Fibroblast of the conjunctiva (primary cell): ENCODE data around the gene CREM.
"Not testable (repeated sequence)": the region's sequence is repeated elsewhere in the genome, so short reads cannot be mapped to it uniquely, and the experiment has no call there.

ENCODE experiments used
- DNase-seq: peaks from one replicate; pipeline ENCODE4 v3.0.0-alpha.2; 2010; ENCODE audit warnings: low read depth

Gene CREM

DNA sequence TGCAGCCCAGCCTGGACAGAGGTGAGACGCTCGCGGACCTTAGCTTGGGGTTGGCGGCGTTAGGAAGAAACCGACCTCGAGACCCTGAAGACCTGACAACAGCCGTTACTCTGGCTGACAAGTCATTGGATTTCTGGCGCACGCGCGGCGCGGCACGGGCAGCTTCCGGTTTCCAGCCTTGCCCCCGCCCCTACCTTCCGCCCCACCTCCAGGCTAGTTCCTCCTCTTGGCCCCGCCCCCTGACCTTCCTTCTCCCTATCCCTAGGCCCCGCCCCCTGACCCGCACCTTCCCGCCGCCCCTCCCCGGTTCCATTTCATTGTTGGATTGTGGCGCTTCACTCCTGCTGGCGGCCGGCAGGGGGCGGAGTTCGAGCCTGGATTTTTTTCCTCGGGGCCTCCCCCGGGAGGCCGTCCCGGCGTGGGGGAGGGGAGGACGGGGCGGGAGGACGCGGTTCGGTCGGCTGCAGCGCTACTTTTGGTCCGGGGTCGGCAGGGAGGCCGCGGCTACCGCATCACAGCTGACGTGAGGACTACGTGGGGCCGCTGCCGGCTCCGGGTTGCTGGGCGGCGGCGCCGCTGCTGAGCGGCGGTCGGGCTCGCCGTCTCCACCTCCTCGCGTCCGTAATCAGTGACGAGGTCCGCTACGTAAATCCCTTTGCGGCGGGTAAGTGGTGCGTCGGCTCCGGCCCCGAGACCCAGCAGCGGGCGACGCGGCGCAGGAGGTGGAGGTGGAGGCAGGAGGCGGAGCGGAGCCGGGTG is at the start of gene CREM:
TSS of gene CREM (plus strand) at position 317 of the 759 bp plus-strand sequence. CDS start 10,990 bp downstream, outside the sequence.
- DNase-seq: peak; percentile 94

DNA sequence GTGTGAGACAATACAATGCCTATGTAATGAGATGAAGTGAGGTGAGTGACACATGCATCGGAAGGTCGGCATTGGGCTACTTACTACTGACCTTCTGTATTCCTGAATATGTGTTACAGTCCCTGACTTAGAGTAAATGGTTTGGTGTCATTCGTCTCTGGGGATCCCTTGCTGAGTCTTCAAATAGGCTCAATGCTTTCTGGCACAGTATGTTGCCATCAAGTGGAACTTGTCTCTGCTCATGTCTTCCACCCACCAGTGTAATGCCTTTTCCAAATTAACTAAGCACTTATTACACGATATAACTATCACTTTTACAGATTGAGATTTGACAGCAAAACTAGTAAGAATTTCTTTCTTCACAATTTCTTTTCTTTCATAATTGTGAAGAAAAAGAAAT is 47.4 kb upstream of the CREM start:
- DNase-seq: no peak

DNA sequence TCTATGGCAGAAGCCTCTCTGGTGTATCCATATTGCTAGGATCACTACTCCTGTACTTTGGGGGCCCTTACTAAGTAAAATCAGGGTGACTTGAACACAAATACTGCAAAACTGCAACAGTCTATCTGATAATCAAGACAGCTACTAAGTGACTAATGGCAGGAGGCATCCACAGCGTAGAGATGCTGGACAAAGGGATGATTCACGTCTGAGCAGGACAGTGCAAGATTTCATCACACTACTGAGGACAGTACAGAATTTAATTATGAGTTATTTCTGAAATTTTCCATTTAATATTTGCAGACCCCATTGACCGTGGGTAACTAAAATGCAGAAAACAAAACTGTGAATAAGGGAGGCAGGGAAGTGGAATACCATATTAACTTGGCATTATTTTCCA is 46.9 kb upstream of the CREM start:
- peak; percentile 58 for DNase-seq

DNA sequence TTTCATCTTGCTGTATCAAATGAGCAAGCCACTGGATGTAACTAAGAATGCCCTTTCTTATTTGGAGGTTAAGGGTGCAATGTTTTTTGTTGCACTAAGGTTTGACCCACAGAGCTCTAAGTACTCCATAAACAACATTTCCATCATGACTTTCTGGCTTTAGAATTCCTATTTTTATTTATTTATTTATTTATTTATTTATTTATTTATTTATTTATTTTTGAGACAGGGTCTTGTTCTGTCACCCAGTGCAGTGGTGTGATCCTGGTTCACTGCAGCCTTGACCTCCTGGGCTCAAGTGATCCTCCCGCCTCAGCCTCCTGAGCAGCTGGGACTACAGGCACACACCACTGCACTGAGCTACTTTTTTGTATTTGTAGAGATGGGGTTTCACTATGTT is 46.4 kb upstream of the CREM start:
- not testable (repeated sequence) for DNase-seq

DNA sequence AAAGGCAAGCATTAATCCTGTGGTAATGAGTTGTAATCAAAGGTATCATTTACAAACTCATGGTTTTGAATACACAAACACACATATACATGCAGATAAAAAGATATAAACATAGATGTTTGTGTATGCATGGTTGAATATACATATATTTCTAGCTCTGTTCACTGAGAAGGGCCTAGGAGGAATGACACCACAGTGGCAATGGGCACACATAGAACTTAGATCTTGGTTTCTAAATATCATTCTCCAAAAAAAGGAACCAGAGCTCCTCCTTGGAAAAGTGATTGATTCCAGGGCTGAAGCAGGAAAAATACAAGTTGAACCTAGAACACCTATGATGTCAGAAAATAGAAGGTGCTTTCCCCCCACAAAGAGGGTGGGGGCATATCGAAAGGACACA is 43.4 kb upstream of the CREM start:
- DNase-seq: no peak

DNA sequence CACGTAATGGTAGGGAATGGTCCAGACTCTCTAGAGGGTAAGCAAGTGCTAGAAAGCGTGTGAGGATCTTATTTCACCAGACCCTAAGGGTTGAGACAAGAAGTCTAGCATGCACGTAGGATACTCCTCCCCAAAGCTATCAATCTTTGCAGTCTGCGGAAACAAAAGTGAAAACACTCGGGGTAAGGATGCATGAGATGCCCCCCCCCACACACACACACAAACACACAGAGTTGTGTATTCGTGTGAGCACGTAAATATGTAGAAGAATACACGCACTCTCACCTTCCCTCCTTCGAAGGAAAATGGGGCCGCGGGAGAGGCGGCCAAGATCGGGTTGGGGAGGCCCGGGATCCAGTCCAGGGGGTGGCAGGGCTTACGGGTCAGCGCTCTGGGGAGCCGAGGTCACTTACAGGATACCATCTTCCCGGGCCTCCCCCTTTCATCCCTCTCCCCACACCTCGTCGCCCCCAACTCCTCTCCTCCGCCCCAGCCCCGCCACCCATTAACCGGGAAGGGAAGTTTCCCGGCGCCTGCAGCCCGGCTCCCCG is 37.0 kb upstream of the CREM start:
- DNase-seq: no peak

DNA sequence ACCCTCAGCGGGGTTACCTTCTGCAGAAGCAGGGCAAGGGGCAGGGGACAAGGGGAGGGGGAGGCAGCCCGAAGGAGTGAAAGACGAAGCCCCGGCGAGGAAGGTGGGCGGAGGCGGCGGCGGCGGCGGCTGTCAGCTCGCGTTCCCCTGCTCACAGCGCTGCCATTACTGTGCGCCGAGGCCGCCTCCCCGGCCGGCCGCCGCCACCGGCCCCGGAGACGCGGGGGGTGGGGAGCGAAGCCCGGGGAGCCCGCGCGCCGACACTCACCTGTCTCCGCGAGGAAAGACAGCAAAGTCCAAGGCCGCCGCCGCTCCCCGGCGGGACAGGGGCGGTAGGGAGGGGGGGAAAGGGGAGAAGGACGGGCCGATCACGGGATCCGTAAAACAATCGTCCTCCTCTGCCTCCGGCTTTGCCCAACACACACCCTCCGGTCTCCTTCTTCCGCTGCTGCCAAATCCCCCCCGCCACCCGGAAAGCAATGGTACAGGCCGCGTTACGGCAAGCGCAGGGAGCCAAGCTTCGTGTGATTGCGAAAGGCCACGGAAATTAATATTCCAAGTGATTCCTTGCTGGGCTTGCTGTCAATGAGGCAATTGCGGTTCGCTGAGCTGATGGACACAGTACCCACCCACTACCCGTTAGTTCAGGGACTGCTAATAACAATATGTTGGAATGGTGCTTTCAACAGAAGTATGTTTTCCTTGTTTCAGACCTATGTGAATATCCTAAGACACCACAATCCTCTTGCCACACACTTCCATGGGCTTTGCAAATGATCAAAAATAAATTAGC is 36.3 kb upstream of the CREM start, which contains the start of gene CUL2:
TSS of gene CUL2 (minus strand) at position 180 of the 793 bp plus-strand sequence. CDS start 19,024 bp downstream, outside the sequence.
- DNase-seq: peak; percentile 86

DNA sequence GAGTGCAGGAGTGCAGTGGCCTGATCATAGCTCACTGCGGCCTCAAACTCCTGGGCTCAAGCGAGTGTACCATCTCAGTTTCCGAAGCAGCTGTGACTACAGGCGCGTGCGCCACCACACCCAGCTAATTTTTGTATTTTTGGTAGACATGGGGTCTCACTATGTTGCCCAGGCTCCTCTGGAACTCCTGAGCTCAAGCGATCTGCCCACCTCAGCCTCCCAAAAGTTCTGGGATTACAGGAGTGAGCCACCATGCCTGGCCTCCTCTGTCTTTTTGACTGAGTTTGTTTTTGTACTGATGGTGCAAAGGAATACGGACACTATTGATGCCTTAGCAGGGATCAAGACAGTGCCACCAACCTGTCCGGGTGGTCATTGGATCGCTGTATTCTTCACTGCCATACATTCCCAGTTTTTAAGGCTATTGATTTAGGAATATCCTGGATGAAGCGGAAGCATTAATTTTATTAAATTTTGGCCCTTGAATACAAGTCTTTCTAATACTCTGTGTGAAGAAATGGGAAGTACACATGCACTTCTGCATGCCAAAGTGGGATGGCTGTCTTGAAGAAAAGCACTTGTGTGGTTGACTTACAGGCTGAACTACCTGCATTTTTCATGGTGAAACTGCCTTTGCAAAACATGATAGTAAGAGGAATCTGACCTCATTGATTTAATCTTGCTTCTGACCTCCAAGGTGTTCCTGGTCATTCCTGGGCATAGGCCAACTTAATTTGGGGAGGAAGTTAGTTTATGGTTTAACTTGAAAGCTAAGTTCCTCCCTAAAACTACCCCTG is 34.5 kb upstream of the CREM start:
- no peak for DNase-seq

DNA sequence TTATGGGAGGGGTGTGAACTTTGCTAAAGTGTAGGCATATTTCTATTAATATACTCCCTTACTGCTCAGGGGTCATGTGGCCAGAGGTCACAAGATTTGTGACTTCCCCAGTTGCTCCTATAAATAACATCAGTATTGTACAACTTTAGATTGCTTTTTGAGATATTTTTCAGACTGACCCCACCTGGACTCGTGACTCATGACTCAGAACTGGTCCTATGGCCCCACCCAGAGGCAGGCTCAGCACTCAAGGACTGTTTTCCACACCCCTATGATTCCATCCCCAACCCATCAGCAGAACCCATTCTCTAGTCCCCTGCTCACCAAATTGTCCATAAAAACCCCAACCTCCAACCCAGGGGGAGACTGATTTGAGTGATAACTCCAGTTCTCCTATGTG is 33.8 kb upstream of the CREM start:
- DNase-seq: no peak

DNA sequence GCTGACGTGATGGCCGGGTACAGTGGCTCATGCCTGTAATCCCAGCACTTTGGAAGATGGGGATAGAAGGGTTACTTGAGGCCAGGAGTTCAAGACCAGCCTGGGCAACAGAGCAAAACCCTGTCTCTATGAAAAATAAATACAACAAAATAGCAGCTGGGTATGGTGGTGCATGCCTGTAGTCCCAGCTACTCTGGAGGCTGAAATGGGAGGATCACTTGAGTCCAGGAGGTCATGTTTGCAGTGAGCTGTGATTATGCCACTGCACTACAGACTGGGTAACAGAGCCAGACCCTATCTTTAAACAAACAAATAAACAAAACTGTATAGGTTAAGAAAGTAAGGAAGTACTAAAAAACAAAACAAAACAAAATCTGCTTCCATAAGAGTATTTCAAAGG is 30.3 kb upstream of the CREM start:
- no peak for DNase-seq

DNA sequence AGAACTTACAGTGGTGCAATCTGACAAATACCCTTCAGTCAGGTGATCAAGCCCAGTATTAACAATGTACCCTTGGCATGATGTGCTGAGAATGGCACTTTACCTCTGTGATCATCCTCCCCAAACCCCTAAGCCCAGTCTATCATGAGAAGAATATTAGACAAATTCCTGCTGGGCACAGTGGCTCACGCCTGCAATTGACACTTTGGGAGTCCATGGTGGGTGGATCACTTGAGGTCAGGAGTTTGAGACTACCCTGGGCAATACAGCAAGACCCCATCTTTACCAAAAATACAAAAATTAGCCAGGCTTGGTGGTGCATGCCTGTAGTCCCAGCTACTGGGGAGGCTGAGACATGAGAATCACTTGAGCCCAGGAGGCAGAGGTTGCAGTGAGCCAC is 29.1 kb upstream of the CREM start:
- DNase-seq: no peak

DNA sequence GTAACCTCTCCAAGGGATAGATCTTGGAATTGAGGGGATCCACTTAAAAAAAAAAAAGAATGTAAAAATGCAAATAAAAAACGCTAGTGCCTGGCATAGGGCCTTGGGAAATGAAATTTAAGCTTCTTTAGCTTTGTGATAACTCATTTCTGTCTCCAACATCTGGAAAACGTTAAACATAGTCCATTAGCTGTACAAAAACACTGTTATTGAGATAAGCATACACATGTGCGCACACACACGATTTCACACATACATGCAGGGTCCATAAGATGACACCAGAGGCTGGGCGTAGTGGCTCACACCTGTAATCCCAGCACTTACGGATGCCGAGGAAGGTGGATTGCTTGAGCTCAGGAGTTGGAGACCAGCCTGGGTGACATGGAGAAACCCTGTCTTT is 22.8 kb upstream of the CREM start:
- no peak for DNase-seq

DNA sequence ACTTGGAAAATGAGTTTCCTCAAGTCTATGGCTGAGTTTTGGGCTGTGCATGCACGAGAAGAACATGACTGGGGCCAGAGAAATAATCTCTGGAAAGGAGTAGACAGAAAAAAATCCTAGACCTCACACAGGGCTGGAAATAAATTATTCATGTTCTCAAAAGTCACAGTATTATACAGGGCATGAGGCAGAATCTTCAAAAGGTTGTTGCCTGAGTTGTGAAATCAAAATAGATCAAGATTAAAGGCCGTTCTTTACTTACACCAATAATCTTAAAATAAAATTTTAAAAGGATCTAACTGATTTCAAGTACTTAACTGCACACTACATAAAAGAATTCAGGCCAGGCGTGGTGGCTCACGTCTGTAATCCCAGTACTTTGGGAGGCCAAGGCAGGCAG is 14.1 kb upstream of the CREM start:
- DNase-seq: no peak

DNA sequence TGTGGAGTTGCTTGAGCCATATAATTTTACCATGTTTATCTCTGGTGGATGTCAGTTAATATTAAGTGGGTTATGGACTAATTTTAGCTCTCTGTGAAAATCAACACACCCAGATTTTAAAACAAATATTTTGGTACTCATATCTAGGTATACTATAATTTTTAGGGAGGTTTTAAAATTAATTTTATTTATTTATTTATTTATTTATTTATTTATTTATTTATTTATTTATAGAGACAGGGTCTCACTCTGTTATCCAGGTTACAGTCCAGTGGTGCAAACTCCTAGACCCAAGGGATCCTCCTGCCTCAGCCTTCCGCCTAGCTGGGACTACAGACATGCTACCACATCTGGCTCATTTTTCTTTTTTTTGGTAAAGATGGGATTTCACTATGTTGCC is 7.3 kb upstream of the CREM start:
- no peak for DNase-seq

DNA sequence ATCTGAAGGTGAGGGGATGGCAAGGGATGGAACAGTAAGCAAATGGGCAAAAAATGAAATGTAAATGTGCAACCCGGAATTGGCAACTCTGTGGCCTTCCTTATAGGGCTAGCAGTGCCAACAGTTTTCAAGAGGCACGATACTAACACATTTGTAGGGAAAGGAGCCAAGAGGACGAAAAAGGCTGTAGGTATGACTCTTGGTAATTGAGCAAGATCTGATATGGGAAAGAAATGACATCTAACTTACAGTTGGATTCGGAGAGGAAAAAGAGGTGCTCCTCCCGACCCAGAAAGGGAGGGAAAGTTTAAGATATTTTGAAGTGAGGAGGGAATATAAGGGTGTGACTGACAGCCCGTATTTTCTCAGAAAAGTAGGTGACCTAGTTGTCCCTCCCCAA is 2.1 kb upstream of the CREM start:
- DNase-seq: no peak

DNA sequence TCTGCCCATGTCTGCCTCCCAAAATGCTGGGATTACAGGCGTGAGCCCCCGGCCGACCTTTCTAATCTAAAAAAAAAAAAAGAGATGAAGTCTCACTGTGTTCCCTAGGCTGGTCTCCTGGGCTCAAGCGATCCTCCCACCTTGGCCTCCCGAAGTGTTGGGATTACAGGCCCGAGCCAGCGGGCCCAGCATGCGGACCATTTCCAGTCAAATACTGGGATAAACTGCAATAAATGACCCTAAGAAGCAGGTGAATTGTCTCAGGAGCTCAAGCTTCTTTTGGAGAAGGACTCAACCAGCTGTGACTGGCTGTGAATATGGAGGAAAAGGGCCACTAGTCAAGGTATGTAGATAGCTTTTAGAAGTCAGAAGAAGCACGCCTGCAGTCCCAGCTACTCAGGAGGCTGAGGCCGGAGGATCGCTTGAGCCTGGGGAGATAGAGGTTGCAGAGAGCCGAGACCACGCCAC is 550 bp upstream of the CREM start:
- DNase-seq: no peak

DNA sequence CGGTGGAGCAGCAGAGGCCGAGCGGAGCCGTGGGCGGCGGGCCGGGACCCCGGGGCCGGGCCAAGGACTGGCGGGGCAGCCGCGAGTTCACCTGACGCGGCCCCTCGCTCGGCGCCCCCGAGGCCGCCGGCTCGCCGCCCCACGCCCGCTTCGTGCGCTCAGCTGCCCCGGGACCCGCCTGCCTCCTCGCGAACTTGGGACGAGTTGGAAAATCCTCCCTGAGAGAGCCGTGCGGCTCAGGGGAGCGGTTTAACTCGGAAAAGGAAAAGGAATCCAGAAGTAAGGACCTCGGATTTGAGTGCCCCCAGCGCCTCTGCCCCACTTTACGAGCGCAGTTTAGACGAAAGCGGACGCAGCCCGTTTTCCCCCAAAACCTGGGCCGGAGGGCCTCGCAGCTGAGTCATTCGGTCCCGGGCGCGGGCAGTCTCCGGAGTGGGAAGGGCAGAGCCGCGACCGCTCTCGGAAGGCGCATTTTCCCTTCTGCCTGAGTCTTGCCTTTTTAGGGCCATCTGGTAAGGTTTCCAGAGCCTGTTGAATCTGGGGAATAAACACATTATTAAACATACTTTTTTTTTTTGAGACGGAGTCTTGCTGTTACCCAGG is 744 bp downstream of the CREM start:
- DNase-seq: peak; percentile 21

DNA sequence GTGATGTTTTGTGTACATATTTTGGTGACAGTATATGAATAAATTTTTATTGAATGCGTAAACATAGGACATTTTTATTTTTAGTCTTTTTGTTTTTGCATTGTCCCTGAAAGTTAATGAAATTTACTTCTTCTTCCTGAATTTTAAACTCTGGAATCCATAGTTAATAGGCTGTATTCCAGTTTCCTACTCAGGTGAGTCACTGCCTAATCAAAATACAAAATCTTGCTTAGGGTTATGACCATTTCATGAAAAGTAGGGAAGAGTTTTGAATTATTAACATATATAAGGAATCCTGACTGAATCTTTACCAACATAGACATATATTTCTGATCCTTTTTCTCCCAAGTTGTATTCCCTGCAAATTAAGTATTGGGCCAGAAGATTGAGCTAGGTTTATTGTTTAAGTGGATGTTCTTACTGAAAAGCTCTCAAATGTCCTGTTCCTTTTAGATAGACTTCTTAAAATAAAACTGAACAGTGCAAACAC is 2.6 kb downstream of the CREM start:
- DNase-seq: no peak

DNA sequence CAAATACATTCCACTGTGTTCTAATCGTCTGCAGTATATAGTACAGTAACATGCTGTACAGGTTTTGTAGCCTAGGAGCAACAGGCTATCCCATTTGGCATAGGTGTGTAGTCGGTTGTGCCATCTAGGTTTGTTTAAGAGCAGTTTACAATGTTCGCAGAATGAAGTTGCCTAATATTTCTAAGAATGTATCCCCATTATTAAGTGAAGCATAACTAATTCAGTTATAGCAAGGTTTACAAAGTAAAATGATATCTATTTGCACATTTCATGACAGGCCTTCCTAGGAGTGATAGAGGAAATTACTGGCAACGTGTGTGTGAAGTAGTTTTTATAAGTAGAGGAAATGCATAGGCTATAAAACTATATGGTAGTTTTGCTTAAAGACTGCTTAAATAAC is 4.0 kb downstream of the CREM start:
- DNase-seq: no peak

DNA sequence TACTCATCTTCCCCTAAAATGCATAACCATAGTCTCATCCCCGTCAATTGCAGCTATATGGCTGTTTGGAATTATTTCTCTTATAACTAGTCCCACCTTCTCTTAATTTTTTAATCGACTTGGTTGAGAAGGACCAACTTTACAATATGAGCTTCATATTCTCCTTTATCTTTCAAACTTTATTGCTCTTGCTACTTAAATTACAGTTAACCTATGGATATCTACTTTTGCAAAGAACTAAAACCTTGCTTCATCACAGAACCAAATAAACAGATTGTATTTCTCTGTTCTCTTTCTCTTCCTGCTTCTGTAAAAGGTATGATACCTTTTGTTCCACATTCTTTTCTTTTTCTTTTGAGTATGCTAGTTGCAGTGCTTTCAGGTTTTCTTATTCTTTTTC is 6.1 kb downstream of the CREM start:
- no peak for DNase-seq

DNA sequence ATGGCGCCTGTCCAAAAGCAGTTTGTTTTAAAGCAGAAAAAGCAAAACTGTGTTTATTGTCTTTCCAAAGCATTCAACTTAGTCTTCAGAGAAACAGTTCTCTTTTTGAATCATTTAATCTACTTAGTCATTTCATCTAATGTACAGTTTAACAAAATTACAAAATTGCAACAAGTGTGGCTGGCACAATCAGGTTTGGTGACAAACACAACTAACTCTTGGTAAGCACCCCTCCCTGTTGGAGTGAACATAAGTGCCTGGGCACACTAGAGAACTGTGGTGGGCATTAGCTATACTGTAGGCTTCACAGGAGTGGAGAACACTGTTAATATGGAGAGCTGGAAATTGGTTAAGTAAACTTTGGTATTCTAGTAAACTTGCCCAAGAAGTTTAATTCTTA is 6.9 kb downstream of the CREM start:
- DNase-seq: no peak

DNA sequence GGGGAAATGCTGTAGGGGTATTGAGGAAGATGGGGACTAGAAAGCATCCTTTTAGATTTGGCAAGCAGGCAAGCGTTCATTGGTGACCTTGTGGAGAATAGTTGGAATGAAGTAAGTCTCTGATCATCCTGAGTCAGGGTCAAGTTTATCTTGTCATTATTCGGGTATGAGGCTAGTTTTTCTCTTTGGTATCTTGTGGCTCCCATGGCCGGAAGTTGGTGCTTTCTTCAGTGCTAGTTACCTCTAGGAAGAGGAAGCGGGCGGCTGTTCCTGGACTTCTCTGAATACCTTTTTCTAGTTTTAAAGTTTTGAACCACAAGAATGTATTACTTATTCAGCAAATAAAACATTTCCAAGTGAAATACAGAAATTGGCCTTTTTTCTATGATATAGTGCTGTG is 9.2 kb downstream of the CREM start:
- no peak for DNase-seq
